ENCODE results near the gene CTXND1. TPM values are rescaled to one million over a fixed set of nuclear protein-coding genes. Genes with fewer than 3 reads are reported as not detected.

Gene CTXND1
- polyA plus RNA-seq, 4 donors: 9.4 to 14.1 (median 11.8) TPM

DNA sequence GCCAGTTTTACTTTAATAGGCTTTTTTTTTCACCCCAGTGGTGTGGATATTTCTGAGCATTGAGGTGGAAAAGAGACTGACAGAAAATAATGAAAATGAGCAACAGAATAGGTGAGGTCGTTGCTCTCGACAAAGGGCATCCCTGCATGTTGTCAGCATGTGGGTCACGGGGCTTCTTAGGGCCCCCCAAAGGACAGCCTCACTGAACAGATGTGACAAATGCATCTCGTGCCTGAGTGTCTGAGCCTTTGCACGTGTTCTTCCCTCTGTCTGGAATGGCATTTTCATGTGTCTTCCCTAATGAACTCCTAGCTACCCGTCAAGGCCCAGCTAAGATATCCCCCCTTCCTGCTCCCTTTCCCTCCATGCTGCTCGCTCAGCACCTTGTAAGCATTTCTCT, 67.5 kb downstream of the CTXND1 start:
- no peak for DNase-seq (ENCODE audit: low read depth in 4 of 4, low spot score in 3 of 4)

- DNase-seq (ENCODE audit: low read depth in 4 of 4, low spot score in 3 of 4): no peak
Observed at GRCh38 chr15:80183886-80184285, 68.1 kb downstream of the CTXND1 start.

GRCh38 chr15:80183306-80183705, 68.7 kb downstream of the CTXND1 start:
- DNase-seq (ENCODE audit: low read depth in 4 of 4, low spot score in 3 of 4): no peak

GRCh38 chr15:80182611-80183261, 69.3 kb downstream of the CTXND1 start:
- DNase-seq (ENCODE audit: low read depth in 4 of 4, low spot score in 3 of 4): no peak

DNA sequence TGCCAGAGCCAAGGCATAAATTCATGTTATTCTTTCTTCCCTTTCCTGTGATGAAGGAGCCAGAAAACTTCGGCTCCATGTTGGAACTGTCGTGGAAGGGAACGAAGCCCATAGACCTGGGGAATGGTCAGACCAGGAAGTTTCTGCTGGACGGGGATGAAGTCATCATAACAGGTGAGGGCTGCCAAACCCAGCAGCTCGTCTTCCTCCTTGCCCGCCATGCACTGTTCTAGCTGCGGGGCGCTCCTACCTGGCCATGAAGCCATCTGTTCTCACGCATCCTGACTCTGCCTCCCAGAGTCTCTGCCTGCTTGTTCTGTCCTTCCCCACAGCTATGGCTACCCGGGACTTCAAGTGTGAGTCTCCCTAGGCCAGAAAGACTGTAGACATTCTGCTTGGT, 71.0 kb downstream of the CTXND1 start:
- DNase-seq (ENCODE audit: low read depth in 4 of 4, low spot score in 3 of 4): no peak

GRCh38 chr15:80180468-80180867, 71.5 kb downstream of the CTXND1 start:
- DNase-seq (ENCODE audit: low read depth in 4 of 4, low spot score in 3 of 4): no peak

GRCh38 chr15:80179935-80180334, 72.1 kb downstream of the CTXND1 start:
- DNase-seq (ENCODE audit: low read depth in 4 of 4, low spot score in 3 of 4): no peak

DNA sequence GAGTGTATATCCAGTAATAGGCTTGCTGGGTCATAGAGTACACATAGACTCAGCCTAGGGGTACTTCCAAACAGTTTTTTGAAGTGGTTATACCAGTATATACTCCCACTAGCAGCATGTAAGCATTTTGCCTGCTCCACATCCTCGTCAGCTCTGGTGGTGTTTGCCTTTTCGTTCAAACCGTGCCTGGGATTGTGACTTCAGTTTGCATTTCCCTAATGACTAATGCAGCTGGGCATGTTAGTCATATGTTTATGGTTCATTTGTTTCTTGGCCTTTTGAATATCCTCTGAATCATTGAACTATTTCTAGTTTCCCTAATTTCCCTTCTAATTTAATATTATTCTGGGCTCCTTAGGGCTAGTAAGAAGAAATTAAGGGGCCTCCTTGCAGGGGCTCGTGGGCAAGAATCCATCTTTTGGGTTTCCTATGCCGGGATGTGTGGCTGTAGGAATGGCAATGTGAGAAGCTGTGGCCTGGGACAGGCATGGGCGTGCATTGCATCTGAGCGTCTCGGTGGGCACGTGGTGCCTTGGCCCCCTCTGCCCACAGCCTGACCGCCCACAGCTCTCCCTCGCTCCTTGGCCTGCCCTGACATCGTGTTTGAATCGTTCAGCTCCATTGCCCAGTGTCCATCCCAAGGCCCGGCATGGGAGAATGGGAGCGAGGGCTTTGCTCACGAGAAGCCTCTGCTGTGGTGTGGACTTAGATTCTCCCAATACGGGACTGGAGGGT, 72.8 kb downstream of the CTXND1 start:
- DNase-seq (ENCODE audit: low read depth in 4 of 4, low spot score in 3 of 4): no peak

GRCh38 chr15:80177156-80177555, 74.9 kb downstream of the CTXND1 start:
- no peak for DNase-seq (ENCODE audit: low read depth in 4 of 4, low spot score in 3 of 4)

GRCh38 chr15:80176443-80176842, 75.6 kb downstream of the CTXND1 start:
- DNase-seq (ENCODE audit: low read depth in 4 of 4, low spot score in 3 of 4): no peak

DNA sequence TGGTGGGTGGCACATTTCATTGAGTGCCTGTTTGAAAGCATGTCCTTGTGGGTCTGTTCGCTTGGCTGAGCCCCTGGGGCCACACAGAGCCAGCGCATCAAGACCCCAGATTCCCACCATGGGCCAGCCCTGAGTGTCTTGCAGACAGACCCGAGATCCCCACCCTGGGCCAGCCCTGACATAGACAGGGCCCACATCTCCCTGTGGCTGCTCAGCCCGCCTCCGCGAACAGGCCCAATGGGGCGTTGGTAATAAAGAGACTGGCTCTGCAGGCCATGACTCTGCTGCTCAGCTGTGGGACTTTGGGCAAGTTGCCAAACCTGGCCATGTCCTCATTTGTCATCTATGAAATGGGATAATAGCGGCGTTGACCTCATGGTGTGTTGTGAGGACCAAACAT, 76.6 kb downstream of the CTXND1 start:
- no peak for DNase-seq (ENCODE audit: low read depth in 4 of 4, low spot score in 3 of 4)

- DNase-seq (ENCODE audit: low read depth in 4 of 4, low spot score in 3 of 4): no peak
Observed at GRCh38 chr15:80174017-80174746, 77.8 kb downstream of the CTXND1 start.

- peak in 3 of 4 donors; percentile 25 to 47 (median 43) for DNase-seq (ENCODE audit: low read depth in 4 of 4, low spot score in 3 of 4)
Observed at GRCh38 chr15:80173022-80173759, 78.8 kb downstream of the CTXND1 start.

- DNase-seq (ENCODE audit: low read depth in 4 of 4, low spot score in 3 of 4): no peak
Observed at GRCh38 chr15:80172401-80172800, 79.6 kb downstream of the CTXND1 start.

DNA sequence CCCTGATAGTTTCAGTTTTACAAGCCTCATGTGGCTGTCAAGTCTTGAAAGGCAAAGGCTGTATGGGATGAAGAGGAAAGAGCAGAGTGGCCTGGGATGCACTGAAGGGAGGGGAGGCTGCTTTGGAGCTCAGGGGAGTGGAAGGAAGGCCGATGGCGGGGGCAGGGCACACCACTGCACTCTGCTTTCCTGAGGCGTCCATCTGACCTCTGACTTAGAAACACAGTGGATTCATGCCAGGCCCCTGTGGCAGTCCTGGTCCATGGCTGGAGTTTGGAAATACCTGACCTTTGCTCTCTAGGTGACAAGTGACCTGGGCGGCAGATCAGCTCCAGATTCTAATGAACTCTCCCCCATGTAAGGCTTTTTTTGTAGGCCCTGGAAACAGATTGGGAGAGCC, 80.2 kb downstream of the CTXND1 start:
- DNase-seq (ENCODE audit: low read depth in 4 of 4, low spot score in 3 of 4): no peak

- no peak for DNase-seq (ENCODE audit: low read depth in 4 of 4, low spot score in 3 of 4)
Observed at GRCh38 chr15:80170596-80170995, 81.4 kb downstream of the CTXND1 start.

GRCh38 chr15:80169768-80170357, 82.2 kb downstream of the CTXND1 start:
- DNase-seq (ENCODE audit: low read depth in 4 of 4, low spot score in 3 of 4): no peak

GRCh38 chr15:80168421-80168820, 83.6 kb downstream of the CTXND1 start:
- no peak for DNase-seq (ENCODE audit: low read depth in 4 of 4, low spot score in 3 of 4)

DNA sequence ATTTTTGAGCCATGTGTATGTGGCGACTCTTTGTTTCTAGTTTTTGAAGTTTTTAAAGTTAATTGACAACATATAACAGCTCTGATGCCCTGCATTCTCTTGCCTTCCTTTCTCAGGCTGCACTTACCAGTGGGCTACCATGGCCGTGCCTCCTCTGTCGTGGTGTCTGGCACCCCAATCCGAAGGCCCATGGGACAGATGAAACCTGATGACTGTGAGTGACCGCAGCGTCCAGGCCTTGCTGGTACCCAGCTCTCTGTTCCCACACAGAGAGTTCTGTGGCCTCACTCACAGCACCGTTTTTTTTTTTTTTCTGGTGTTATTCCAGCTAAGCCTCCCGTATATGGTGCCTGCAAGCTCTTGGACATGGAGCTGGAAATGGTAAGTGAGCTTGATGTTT, 84.1 kb downstream of the CTXND1 start:
- no peak for DNase-seq (ENCODE audit: low read depth in 4 of 4, low spot score in 3 of 4)

DNA sequence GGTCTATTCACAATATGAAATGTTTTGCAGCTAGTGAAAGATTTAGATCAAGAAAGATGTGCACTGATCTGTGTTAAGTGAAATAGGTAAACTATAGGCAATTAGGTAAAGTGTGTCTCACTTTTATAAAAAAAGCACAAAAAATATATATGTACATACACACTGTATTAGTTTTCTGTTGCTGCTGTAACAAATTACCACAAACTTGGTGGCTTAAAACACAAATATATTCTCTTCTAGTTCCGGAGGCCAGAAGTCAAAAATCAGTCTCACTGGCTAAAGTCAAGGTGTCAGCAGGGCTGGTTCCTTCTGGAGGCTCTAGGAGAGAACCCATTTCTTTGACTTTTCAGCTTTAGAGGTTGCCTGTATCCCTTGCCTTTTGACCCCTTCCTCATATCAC, 88.1 kb downstream of the CTXND1 start:
- DNase-seq (ENCODE audit: low read depth in 4 of 4, low spot score in 3 of 4): no peak

- DNase-seq (ENCODE audit: low read depth in 4 of 4, low spot score in 3 of 4): no peak
Observed at GRCh38 chr15:80163217-80163616, 88.8 kb downstream of the CTXND1 start.
